Measurements from ENCODE around the gene HMG20A.
A peak's percentile ranks its signal among the peaks of the same experiment; 100 is the strongest.
"Not testable (repeated sequence)": the region's sequence is repeated elsewhere in the genome, so short reads cannot be mapped to it uniquely, and the experiment has no call there.

The HMG20A gene

GRCh38 chr15:77409259-77410156 is 11.2 kb upstream of the HMG20A start:
- no peak for DNase-seq

- DNase-seq, result not testable (repeated sequence)
Observed at GRCh38 chr15:77410157-77410500, 10.6 kb upstream of the HMG20A start.

- DNase-seq, result no peak
Observed at GRCh38 chr15:77410701-77411618, 9.7 kb upstream of the HMG20A start.

DNA sequence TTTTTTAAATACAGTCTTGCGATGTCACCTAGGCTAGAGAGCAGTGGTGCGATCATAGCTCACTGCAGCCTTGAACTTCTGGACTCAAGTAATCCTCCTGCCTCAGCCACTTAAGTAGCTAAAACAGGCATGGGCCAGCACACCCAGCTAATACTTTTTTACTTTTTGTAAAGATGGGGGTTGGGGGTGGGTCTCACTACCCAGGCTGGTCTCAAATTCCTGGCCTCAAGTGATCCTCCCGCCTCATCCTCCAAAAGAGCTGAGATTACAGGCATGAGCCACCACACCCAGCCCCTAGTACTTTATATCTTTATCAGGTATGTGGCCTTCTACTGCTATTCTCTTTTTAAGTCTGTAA is 9.1 kb upstream of the HMG20A start:
- DNase-seq, result no peak

DNA sequence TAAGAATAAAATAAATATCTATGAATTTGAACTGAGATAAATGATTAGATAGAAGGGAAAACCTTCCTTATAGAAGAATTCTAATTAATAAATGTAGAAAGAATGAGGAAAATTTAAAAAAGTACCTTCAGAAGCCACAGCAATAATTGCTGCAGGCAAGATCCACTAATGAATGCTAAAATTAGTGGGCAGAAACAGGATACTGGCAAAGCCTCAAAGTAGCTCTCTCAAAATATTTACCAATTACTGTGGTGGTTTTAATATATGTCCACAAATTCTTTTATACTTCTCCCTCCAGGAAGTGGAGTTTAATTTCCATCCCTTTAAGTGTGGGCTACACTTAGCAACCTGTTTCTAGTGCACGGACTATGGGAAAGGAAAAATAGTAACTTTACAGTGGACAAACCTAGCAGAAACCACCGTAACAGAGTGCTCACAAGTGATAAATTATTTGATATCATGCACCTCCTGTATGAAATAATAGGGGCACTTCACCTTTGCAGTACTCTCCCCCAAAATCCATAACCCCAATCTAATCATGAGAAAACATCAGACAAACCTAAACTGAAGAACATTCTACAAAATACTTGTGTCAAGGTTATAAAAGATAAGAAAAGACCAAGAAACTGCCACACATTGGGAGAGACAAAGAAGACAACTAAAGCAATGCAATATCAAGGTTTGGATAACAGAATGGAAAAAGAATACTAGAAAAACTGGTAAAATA is 7.6 kb upstream of the HMG20A start:
- DNase-seq, result no peak

DNA sequence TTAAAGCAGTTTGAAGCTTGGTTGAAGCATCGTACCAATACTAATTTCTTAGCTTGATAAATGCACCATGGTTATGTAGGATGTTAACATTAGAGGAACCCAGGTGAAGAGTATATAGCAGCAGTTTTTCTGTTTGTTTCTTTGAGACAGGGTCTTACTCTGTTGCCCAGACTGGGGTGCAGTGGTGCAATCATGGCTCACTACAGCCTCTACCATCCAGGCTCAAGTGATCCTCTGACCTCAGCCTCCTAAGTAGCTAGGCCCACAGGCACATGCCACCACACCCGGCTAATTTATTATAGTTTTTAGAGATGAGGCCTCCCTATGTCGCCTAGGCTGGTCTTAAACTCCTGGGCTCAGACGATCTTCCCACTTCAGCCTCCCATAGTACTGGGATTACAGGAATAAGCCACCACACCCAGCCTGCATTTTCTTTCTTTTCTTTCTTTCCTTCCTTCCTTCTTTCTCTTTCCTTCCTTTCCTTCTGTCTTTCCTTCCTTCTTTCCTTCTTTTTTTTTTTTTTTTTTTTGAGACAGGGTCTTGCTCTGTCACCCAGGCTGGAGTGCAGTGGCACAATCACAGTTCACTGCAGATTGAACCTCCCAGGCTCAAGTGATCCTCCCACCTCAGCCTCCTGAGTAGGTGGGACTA is 6.9 kb upstream of the HMG20A start:
- DNase-seq, result no peak

DNA sequence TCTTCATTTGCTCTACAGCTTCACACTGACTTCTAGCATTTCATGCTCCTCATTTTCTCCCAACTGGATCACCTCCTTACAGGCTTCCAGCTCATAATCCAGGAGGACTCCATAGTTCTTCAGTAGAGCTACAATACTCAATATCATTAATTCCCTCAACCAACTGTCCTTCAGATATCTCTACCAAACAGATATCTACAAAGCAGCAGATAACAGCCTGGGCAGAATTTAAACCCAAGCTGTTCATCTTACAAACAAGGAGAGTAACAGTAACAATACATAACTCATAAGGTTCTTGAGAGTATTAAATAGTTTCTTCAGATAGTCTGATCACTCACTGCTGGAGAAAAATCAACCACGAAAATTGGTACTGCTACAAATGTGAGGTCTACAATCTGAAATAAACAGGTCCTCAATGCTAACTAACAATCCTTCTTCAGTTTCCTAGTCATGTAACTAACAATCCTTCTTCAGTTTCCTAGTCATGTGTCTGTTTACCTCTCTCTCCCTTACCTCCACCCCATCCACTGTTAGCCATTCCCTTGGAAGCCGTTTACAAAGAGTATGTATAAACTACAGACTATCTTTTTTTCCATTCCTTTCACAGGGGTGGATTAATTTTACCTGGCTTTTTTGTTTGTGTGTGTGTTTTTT is 5.8 kb upstream of the HMG20A start:
- no peak for DNase-seq

- DNase-seq, result no peak
Observed at GRCh38 chr15:77415450-77416147, 5.1 kb upstream of the HMG20A start.

DNA sequence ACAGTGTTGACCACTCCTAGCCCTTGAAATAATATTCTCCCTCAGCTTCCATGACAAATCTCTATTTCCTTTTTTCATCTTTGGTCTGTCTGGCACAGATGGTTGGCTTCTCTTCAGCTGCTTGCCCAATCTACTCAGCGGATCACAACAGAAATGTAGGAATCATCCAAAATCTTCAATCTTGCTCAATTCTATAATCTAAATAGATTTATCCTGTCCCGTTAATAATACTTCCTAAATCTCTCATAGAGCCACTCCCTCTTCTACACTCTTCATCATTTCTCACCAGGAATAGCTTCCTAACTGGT is 4.6 kb upstream of the HMG20A start:
- no peak for DNase-seq

DNA sequence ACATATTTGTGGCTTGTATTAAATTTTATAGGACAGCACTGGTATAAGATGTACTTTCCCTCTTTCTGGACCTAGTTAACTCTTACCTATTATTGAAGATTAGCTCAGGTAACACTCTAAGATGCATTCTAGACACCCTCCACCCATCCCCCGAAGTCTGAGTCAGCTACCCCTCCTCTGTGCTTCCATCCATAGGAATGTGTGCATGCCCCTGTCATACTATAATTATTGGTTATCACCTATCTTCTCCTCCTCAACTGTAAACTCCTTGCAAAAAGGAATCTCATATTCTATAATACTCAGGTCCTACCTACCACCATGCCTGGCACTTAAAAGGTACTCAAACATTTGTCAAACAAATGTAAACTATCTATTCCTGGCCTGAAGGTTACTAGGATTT is 3.7 kb upstream of the HMG20A start:
- DNase-seq, result no peak

DNA sequence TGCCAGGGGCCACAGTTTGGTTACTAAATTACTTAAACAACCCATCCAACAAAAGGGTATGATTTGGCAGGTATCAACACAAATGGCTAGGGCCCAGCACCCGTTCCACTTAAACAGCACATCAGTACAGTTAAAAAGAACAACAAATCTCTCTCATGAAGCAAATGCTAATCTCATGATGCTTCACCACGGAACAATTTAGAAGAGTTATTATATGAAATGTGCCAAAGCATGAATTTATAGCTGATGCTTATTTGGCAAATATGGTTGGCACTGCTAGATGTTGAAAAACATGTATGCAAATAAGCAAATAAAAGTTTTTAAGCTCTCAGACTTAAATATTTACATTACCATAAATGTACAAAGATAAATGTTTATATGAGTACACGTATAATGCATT is 3.1 kb upstream of the HMG20A start:
- DNase-seq, result no peak

GRCh38 chr15:77418391-77418965 is 2.2 kb upstream of the HMG20A start:
- DNase-seq, result no peak

GRCh38 chr15:77418966-77419835 is 1.5 kb upstream of the HMG20A start:
- DNase-seq, result peak; percentile 48

- peak; percentile 99 for DNase-seq
Observed at GRCh38 chr15:77419836-77420609, 665 bp upstream of the HMG20A start, which contains the start of gene PEAK1. Gene PEAK1, minus strand, starts transcription at chr15:77420104. Its CDS starts 238,178 bp downstream, at chr15:77181926.

DNA sequence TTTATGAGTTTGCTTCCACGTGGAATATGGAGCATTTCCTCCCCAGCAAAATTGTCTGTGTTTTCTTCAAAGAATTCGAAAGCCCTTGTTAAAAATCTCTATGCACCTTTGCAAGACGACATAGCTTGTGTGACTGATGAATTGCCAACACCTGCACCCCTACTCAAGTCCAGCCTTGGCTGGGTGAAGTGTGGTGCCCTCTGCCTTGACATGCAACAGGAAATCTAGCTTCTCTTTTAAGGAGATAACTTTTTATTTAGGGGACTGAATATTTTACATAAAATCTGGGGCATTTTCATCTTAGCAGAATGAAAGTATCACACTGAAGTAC is 647 bp downstream of the HMG20A start:
- no peak for DNase-seq

GRCh38 chr15:77425104-77425503 is 4.4 kb downstream of the HMG20A start:
- no peak for DNase-seq

GRCh38 chr15:77426377-77426776 is 5.7 kb downstream of the HMG20A start:
- no peak for DNase-seq

DNA sequence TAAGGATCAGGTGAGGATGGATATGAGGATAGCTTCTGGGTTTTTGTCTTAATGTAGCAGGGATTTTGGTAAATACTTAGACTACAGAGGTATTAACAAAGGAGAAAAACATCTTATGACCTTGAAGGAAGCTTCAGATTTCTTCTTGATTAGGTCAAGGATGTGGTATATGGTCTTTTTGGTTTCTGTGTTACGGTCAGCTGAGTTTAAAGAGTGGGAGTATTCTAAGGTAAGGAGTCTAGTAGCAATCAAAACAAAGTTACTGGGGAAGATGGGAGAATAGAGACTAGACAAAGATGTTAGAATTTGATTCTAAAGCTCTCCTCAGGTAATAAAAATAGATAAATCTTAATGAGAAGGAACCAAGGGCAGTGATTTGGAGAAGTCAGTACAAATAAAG is 6.2 kb downstream of the HMG20A start:
- DNase-seq, result no peak

- DNase-seq, result no peak
Observed at GRCh38 chr15:77430213-77430612, 9.5 kb downstream of the HMG20A start.

DNA sequence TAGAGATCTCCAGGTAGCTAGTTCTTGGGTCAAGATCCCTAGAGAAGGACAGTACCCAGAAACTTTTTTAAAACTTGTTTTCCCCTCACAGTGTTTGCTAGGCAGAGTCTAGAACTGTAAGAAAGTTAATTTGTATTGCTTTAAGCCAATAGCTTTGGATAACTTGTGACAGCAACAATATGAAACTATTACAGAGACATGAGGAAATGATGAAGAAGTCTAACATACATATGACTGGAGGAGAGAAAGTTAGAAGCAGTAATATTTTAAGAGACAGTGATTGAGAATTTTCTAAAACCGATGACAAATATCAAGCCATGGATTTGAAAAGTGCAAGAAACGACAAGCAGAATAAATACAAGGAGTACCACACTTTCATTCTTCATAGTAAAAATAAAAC is 10.0 kb downstream of the HMG20A start:
- no peak for DNase-seq
